Lower leg skin (tissue), 4 donors: ENCODE data around the gene CTDSPL. TPM values are rescaled to one million over a fixed set of nuclear protein-coding genes. Genes with fewer than 3 reads are reported as not detected.

Source experiments
- DNase-seq, 2 donors: peaks; one replicate each; pipeline ENCODE4 v3.0.0-alpha.2; 2019; ENCODE audit warnings: low spot score in 2 of 2
- H3K4me3 ChIP-seq: fragments of 200-600 bp; sonication (generic); 2 replicates; pipeline ENCODE4 v1.5.1; 2017; ENCODE audit warnings: mild to moderate bottlenecking, low read depth; ENCODE audit not compliant: poor library complexity, severe bottlenecking
- POLR2A ChIP-seq, 2 donors: fragments of 450-650 bp; IDR thresholded peaks; one replicate each; pipeline ENCODE4 v1.6.1; 2016 to 2017; ENCODE audit warnings: antibody characterized with exemption in 2 of 2, mild to moderate bottlenecking in 1 of 2, moderate library complexity in 1 of 2
- WGBS, 2 donors: methylation state at CpG; one replicate each; pipeline ENCODE4 v1.1.5; 2018; 5-methylcytosine and 5-hydroxymethylcytosine counted together
- intact Hi-C: fragments of 100-400 bp; cut with DNase I; formaldehyde crosslinking; loops from one replicate; pipeline ENCODE4 v1.15.0; 2023; ENCODE audit warnings: low total_unique reads
- total RNA-seq, 4 donors: library from RNA; depleted of rRNA; stranded (reverse); fragments of >200 nt; gene quantifications; one replicate each; pipeline ENCODE4 v1.1.0, GENCODE V29; 2016
- TF ChIP-seq, protein P1 (sequence below), 3 donors: fragments of 450-650 bp; IDR thresholded peaks; one replicate each; pipeline ENCODE4 v1.5.1; 2016; ENCODE audit warnings: antibody characterized with exemption in 3 of 3, mild to moderate bottlenecking in 3 of 3, moderate library complexity in 2 of 3

CTDSPL gene
- total RNA-seq, 4 donors from 2014 or later = 59.8 to 97.5 (median 94.6) TPM

DNA sequence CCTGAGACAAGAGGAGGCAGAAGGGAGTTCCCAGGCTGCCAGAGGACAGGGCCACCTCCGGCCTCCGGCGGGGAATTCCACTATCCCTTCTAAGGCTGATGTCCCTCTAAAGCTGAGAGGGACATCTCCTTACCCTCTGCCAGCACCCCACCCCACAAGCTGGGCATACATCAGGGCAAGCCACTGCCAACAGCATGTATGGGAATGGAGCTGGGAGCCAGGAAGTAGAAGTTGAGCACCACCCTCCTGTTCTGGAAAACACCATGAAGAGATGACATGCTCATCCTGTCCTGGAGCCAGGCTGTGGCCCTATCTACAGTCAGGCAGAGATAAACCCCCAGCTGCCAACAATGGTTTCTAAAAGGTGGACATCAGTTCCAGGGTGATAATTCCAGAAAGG, 160.6 kb downstream of the CTDSPL start:
- no peak for DNase-seq
- WGBS, 2 donors = 50 to 78% methylated on average over 3 of the region's 3 CpGs
- TF ChIP-seq, protein P1, sequence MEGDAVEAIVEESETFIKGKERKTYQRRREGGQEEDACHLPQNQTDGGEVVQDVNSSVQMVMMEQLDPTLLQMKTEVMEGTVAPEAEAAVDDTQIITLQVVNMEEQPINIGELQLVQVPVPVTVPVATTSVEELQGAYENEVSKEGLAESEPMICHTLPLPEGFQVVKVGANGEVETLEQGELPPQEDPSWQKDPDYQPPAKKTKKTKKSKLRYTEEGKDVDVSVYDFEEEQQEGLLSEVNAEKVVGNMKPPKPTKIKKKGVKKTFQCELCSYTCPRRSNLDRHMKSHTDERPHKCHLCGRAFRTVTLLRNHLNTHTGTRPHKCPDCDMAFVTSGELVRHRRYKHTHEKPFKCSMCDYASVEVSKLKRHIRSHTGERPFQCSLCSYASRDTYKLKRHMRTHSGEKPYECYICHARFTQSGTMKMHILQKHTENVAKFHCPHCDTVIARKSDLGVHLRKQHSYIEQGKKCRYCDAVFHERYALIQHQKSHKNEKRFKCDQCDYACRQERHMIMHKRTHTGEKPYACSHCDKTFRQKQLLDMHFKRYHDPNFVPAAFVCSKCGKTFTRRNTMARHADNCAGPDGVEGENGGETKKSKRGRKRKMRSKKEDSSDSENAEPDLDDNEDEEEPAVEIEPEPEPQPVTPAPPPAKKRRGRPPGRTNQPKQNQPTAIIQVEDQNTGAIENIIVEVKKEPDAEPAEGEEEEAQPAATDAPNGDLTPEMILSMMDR (IDR thresholded peaks at IDR 0.05) = no peak
- TF ChIP-seq POLR2A (IDR thresholded peaks at IDR 0.05) = no peak
- no peak overlapping the region for H3K4me3 ChIP-seq
- intact Hi-C loops = no loop called here

DNA sequence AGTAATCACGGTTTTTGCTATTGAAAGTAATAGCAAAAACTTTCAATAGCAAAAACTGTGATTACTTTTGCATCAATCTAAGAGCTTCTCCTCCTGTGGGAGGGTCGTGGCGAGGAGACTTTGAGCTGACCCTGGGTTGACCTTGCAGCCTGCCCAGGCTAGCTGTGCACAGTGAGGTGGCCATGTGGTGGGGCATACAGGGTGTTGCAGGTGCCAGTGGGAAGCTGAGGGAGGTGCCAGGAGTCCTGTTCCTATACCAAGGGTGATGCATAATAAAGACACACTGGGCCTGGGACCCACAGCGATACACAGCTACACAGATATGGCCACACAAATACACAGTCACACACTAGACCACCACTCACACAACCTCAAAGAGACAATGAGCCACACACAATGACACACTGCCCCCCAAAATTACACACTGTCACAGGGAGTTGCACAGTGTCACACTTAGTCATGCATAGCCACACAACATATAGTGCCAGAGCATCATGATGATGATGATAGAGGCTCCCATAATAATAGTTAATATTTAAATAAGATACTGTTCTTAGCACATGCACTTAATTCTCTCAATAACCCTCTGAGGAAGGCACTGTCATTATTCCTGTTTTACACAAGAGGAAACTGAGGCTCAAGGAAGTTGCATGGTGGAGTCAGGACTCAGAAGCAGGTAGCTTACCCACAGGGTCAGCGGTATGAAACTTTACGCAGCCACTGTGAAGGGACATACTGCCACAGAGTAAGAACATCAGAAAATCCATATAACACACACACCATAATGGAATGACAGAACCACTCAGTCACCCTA, 161.4 kb downstream of the CTDSPL start:
- TF ChIP-seq, protein P1 (IDR thresholded peaks at IDR 0.05) = no peak
- no peak for TF ChIP-seq POLR2A (IDR thresholded peaks at IDR 0.05)
- intact Hi-C loops = no loop called here
- H3K4me3 ChIP-seq = no peak overlapping the region
- DNase-seq = peak in 1 of 2 donors; percentile 79
- WGBS, 2 donors = 76 to 77% methylated on average over 6 of the region's 6 CpGs

DNA sequence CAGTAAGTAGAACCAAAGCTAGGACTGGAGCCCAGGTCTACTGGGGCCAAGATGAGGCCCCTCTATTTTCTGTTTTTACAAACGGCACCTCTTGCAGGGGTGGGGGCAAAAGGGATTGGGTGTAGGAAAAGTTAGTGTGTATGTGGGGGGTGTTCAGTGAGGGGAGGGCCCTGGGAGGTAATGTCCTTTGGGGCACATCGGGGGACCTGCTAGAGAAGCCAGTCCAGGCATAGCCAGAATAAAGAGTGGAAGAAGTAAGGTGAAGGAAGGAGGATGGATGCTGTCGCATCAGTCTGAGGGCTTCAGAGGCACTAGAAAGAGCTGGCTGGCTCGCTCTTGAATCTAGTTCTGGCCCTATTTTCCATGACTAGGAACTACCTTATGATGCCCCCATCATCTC, 165.2 kb downstream of the CTDSPL start:
- no peak for DNase-seq
- intact Hi-C loops = no loop called here
- TF ChIP-seq, protein P1 (IDR thresholded peaks at IDR 0.05) = no peak
- TF ChIP-seq POLR2A (IDR thresholded peaks at IDR 0.05) = no peak
- 70 to 83% methylated on average over 4 of the region's 4 CpGs for WGBS, 2 donors
- H3K4me3 ChIP-seq = no peak overlapping the region

GRCh38 chr3:38027466-38028465, 166.1 kb downstream of the CTDSPL start:
- H3K4me3 ChIP-seq = no peak overlapping the region
- intact Hi-C loops = no loop called here
- DNase-seq = peak in 1 of 2 donors; percentile 86
- TF ChIP-seq, protein P1 (IDR thresholded peaks at IDR 0.05) = no peak
- no peak for TF ChIP-seq POLR2A (IDR thresholded peaks at IDR 0.05)
- WGBS, 2 donors = 67 to 71% methylated on average over 6 of the region's 6 CpGs

DNA sequence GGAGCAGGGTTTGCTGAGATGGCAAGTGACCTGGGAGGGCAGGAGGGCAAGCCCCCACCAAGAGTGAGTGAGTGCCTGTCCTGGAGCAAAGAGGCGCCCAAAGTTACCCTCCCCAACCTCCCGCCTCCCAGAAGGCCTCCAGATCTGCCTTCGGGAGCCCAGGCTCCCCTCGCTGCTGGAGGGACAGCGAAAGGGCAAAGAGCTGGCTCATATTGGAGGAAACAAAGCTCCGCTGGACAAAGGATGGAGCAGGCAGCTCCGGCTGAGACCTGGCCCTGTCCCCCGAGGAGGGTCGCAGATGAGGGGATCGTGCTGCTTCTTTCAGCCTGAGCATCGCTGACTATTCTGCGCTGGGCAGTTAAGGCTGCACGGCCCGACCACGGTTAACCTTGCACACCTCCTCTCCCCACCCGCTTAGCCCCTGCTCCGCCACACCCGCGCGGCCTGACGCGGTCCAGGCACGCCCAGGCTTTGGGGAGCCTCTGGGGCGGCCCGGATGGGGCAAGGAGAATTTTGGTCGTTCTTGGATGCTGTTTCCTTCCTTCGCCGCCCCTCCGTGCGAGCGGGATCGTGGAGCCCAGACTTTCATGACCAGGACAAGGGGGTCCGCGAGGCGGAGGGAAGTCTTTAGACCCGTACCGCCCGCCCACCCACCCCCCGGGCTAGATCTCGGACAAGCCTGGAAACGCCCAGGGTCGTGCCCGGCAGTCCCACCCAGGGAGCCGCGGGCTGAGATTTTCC, 167.1 kb downstream of the CTDSPL start:
- peak in 1 of 2 donors; percentile 89 for DNase-seq
- 10 to 24% methylated on average over 31 to 38 of the region's 45 CpGs for WGBS, 2 donors
- TF ChIP-seq, protein P1 (IDR thresholded peaks at IDR 0.05) = no peak
- TF ChIP-seq POLR2A (IDR thresholded peaks at IDR 0.05) = no peak
- intact Hi-C loops = no loop called here
- H3K4me3 ChIP-seq = peak overlapping the region; percentile 53
